ENCODE results near the gene WWC1.
"Not testable (repeated sequence)": the region's sequence is repeated elsewhere in the genome, so short reads cannot be mapped to it uniquely, and the experiment has no call there.

WWC1 gene

GRCh38 chr5:168286386-168286785, 5.1 kb upstream of the WWC1 start:
- DNase-seq (ENCODE audit: low read depth, low spot score) = no peak

DNA sequence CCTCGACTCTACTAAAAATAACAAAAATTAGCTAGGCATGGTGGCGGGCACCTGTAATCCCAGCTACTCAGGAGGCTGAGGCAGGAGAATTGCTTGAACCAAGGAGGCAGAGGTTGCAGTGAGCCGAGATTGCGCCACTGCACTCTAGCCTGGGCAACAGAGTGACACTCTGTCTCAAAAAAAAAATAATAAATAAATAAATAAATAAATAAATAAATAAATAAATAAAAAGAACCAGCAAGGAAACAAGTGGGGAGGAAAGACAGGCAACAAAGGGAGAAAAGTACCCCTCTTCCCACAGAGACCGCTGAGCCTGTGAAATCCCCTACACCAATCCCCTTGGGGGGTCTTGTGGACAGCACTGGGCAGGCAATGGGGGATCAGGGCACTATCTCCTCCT, 4.6 kb upstream of the WWC1 start:
- not testable (repeated sequence) for DNase-seq (ENCODE audit: low read depth, low spot score)

DNA sequence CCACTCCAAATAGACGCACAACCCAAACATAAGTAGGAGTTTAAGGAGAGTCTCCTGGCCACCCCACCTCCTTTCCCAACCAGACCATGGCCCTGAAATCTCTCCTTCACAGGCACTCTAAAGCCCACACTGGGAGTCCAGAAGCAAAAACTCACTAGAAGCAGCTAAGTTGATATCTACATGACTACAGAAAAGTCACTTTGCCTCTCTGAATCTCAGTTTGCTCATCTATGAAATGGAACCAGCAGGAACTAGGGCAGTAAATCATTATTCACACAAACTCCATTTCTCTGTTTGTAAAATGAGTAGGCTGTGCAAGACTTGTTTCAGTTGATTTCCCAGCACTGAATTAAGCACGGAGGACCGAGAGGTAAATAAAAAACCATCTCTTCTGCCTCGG, 4.1 kb upstream of the WWC1 start:
- DNase-seq (ENCODE audit: low read depth, low spot score) = no peak

- DNase-seq (ENCODE audit: low read depth, low spot score) = no peak
Observed at GRCh38 chr5:168288349-168289245, 2.8 kb upstream of the WWC1 start.

DNA sequence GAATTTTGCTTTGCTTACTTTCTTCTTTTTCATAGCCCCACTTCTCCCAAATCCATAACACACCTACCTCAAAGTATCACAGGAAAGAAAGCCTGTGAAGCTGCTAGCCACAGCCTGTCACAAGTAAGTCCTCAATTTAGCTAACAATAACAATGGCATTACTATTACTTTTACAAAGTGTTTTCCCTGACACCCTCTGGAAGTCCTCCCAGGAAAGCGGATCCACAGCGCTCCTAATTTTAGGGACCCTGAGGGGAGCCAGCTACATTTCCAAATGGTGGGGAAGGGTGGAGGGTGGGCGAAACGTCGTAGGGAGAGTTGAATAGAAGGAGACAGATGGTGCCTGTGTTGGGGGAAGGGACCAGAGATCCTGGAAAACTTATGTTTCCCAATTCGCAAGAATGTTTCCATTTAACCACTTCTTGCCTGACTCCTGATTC, 523 bp upstream of the WWC1 start:
- DNase-seq (ENCODE audit: low read depth, low spot score) = no peak

DNA sequence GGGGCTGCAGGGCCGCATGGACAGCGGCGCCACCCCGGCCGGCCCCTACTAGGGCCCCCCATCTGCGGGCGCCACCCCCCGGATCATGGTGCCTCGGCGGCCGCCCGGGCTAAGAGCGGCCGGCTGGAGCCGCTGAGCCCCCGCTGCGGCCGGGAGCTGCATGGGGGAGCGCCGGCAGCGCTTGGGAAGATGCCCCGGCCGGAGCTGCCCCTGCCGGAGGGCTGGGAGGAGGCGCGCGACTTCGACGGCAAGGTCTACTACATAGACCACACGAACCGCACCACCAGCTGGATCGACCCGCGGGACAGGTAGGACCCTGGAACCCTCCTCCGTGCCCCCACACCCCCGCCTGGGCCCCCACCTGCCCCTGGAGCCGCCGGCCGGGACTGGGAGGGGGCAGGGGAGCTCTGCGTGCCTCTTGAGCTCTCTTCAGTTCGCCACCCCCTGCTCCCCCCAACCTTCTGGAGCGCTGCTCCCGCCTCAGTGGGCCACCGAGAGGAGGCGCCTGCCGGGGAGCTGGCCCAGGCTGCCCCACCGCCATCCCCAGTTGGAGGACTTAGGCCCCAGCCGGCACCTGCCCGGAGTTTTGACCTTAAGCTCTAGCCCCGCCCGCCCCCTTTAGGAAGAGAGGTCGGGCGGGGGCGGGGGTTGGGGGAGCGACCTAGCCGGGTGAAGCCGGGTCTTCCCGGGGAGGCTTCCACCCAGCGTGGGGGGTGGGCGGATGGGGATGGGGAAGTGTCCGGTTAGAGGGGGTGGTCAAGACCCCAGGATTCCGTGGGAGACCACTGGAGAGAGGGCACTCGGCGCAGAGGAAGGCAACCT, 730 bp downstream of the WWC1 start:
- no peak for DNase-seq (ENCODE audit: low read depth, low spot score)

- no peak for DNase-seq (ENCODE audit: low read depth, low spot score)
Observed at GRCh38 chr5:168292786-168293696, 1.6 kb downstream of the WWC1 start.

DNA sequence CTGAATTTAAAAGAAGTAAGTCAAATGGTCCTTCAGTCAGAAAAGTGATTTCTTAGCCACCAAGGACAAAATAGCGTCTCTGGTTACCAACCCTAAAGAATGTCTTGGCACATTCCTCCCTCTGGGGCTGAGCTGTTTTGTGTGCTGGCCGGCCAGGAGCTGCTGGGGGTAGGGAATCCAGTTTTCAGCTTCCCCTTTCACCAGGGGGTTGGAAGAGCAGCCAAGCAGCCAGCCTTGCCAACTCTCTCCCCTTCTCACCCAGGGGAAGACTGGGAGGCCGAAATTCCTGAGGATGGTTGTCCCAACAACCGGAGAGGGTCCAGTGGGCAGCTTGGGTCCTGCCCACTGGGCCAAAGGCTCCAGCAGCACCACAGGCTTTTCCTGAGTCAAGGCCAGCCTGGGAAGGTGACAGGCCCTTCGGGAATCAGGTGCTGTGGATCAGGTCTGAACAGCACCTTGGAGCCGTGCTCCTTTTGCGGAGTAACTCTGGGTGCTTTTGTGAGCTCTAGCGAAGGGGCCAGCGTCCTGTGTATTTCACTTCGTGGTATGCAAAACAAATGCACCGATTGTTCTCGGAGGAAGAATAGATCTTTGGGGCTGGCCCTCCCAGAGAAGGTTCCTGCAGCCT, 4.2 kb downstream of the WWC1 start:
- no peak for DNase-seq (ENCODE audit: low read depth, low spot score)

DNA sequence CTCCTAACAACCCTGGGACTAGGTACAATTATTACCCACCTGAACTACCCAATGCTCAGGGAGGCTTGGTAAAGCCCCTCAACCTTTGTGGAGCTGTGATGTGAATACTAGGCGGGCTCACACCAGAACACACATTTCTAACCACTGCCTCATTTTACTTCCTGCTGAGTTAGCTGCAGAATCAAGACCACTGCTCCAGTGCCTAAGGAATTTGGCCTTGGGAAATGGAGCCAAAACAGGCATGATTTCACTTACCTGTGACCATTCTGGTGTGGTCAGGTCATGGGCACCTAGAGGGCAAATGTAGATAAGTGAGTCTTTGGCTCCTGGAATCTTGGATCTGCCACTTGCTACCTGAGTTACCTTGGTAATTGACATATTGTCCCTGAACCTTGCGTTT, 5.2 kb downstream of the WWC1 start:
- DNase-seq (ENCODE audit: low read depth, low spot score) = no peak

GRCh38 chr5:168298949-168299348, 7.5 kb downstream of the WWC1 start:
- no peak for DNase-seq (ENCODE audit: low read depth, low spot score)

DNA sequence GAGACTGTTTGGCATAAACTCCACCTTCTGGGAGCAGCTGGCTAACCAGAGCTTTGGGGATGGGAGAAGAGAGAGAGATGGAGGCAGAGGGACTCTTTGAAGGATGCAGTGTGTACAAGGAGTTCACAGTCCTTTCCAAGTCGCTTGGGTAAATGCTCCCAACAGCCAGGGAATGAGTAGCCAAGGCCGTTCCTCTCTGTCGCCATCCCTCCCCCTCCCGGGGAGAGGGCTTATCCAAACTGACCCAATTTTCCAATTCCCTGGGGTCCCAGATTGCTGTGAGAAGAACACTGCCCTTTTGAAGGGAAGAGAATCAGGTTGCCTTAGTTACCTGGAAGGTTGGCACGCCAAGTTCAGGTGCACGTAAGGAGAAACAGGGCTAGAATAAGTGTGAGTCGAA, 7.9 kb downstream of the WWC1 start:
- no peak for DNase-seq (ENCODE audit: low read depth, low spot score)

- no peak for DNase-seq (ENCODE audit: low read depth, low spot score)
Observed at GRCh38 chr5:168300326-168301182, 9.1 kb downstream of the WWC1 start.

- DNase-seq (ENCODE audit: low read depth, low spot score) = no peak
Observed at GRCh38 chr5:168301593-168302390, 10.3 kb downstream of the WWC1 start.

DNA sequence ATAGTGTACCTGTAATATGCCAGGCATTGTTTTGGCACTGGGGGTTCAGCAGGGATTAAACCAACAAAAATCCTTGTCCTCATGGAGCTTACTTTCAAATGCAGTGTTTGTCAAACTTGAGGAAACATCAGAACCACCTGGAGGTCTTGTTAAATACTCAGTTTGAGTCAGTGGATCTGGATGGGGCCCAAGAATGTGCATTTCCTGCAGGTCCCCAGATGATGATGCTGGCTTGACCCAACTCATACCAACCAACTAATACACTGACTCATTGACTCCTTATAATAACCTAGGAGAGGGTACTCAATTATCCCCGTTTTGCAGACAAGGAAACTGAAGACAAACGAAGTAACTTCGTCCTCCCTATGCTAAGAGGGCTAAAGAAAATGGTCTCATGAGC, 11.3 kb downstream of the WWC1 start:
- DNase-seq (ENCODE audit: low read depth, low spot score) = no peak

DNA sequence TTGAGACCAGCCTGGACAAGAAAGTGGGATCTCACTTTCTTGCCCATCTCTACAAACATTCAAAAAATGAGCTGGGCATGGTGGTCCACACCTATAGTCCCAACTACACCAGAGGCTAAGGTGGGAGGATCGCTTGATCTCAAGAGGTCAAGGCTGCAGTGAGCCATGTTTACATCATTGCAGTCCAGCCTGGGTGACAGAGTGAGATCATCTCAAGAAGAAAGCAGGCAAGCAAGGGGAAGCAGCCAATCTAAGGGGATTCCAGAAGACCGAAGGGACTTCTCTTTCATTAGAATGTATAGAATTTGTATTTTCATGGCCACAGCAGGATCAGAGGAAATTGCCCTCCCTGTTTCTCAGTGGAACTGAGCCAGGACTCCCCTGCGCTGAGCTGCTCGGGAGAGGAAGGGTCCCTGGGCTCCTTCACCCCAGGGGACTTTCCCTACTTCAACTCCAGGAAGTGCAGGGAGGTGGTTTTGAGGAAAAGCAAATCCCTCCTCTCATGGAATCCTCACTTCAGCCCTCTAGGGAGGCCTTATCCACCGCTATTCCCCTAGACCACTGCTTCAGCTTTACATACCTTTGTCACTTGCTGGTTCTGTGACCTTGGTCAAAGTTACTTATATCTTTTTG, 12.1 kb downstream of the WWC1 start:
- DNase-seq (ENCODE audit: low read depth, low spot score) = no peak

GRCh38 chr5:168304349-168304748, 12.9 kb downstream of the WWC1 start:
- DNase-seq (ENCODE audit: low read depth, low spot score) = no peak

GRCh38 chr5:168305281-168305680, 13.8 kb downstream of the WWC1 start:
- no peak for DNase-seq (ENCODE audit: low read depth, low spot score)

DNA sequence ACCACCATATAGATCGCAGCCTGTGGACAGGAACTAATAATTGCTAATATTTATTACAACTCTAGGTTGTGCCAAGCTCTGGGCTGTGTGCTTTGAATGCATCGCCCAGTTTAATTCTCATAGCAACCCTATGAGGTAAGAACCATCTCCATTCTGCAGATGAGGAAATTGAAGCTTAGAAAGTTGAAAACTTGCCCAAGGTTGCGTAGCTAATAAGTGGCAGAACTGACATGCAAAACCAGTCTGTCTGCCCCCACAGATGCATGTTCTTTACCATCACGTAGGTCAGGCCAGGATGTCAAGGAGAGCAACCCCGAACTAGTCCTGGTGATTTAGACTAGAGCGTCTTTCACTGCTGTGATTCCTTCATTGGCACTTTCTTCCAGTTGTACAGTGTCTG, 15.6 kb downstream of the WWC1 start:
- DNase-seq (ENCODE audit: low read depth, low spot score) = no peak
